ENCODE results near the gene MBD3.

GRCh38 chr19:1582201-1582600, 10.5 kb downstream of the MBD3 start:
- no peak for TF ChIP-seq CTCF (IDR thresholded peaks at IDR 0.05; ENCODE audit: low read depth, low read length)
- TF ChIP-seq EZH2phosphoT487 (IDR thresholded peaks at IDR 0.05; ENCODE audit: low read depth): no peak

All from OCI-LY3 (cell line).